OCI-LY7 (cell line): ENCODE measurements around the gene TOR1AIP1. TPM values are rescaled to one million over a fixed set of nuclear protein-coding genes. Genes with fewer than 3 reads are reported as not detected.
"Not testable (repeated sequence)": the region's sequence is repeated elsewhere in the genome, so short reads cannot be mapped to it uniquely, and the experiment has no call there.

ENCODE experiments used
- BruUV-seq: library from RNA; stranded (reverse); fragments of 400-500 nt; replicated peaks from 2 replicates; lab custom pipeline; 2021; lab: Mats Ljungman, UMichigan
- CTCF ChIA-PET: fragments of 300-600 bp; sonication (Branson Sonifier 250); formaldehyde crosslinking; loops from one replicate; lab custom pipeline; 2022; ENCODE audit warnings: antibody characterized with exemption; ENCODE audit not compliant: unreplicated experiment; lab: Charles Lee
- POLR2A ChIA-PET: fragments of 300-600 bp; sonication (Branson Sonifier 250); formaldehyde crosslinking; loops from one replicate; lab custom pipeline; 2022; ENCODE audit warnings: antibody characterized with exemption; lab: Charles Lee
- DNase-seq: peaks from one replicate; pipeline ENCODE4 v3.0.0-alpha.2; 2015; ENCODE audit warnings: low spot score
- H2AFZ ChIP-seq: fragments of 200-600 bp; sonication (generic), shearing (Covaris generic); 2 replicates; pipeline ENCODE4 v1.6.1; 2014; ENCODE audit warnings: mild to moderate bottlenecking, antibody characterized with exemption, low read length, moderate library complexity
- H3K27ac ChIP-seq: fragments of 200-600 bp; sonication (generic); 2 replicates; pipeline ENCODE4 v1.5.1; 2014; ENCODE audit warnings: mixed run types, low read depth, mild to moderate bottlenecking, moderate library complexity, low read length, inconsistent platforms; ENCODE audit not compliant: poor library complexity, severe bottlenecking
- H3K36me3 ChIP-seq: fragments of 200-600 bp; sonication (generic); 2 replicates; pipeline ENCODE4 v1.6.1; 2014; ENCODE audit warnings: mild to moderate bottlenecking, antibody characterized with exemption, low read length, moderate library complexity, mixed read lengths; ENCODE audit not compliant: insufficient read depth
- H3K4me1 ChIP-seq: fragments of 200-600 bp; sonication (generic); 2 replicates; pipeline ENCODE4 v1.5.1; 2014; ENCODE audit warnings: mild to moderate bottlenecking, low read length; ENCODE audit not compliant: insufficient read depth, poor library complexity, severe bottlenecking
- H3K4me2 ChIP-seq: fragments of 200-600 bp; sonication (generic); 2 replicates; pipeline ENCODE4 v1.6.1; 2014; ENCODE audit warnings: mild to moderate bottlenecking, low read length
- H3K4me3 ChIP-seq: fragments of 200-600 bp; sonication (generic); 2 replicates; pipeline ENCODE4 v1.5.1; 2014; ENCODE audit warnings: mild to moderate bottlenecking, low read depth, low read length; ENCODE audit not compliant: poor library complexity, severe bottlenecking
- H3K79me2 ChIP-seq: fragments of 200-600 bp; sonication (generic); 2 replicates; pipeline ENCODE4 v1.6.1; 2016; ENCODE audit warnings: low read depth, mild to moderate bottlenecking, low read length, moderate library complexity, mixed read lengths; ENCODE audit not compliant: insufficient read depth
- H3K9me2 ChIP-seq: fragments of 200-600 bp; sonication (generic); 2 replicates; pipeline ENCODE4 v1.6.1; 2016; ENCODE audit warnings: mild to moderate bottlenecking, low read length, mixed read lengths; ENCODE audit not compliant: insufficient read depth
- H3K9me3 ChIP-seq: fragments of 200-600 bp; sonication (generic); 2 replicates; pipeline ENCODE4 v1.6.1; 2014; ENCODE audit warnings: mild to moderate bottlenecking, mixed run types, low read length, mixed read lengths
- H4K20me1 ChIP-seq: fragments of 200-600 bp; sonication (generic); 2 replicates; pipeline ENCODE4 v1.6.1; 2014; ENCODE audit warnings: mild to moderate bottlenecking, antibody characterized with exemption, low read length, moderate library complexity, mixed read lengths; ENCODE audit not compliant: insufficient read depth
- CTCF ChIP-seq: fragments of 200-600 bp; sonication (generic); conservative IDR thresholded peaks from 2 replicates; pipeline ENCODE4 v1.5.1; 2014; ENCODE audit warnings: mild to moderate bottlenecking, antibody characterized with exemption, low read length, moderate library complexity, mixed read lengths
- EZH2phosphoT487 ChIP-seq: fragments of 200-600 bp; sonication (generic); IDR thresholded peaks from 2 replicates; pipeline ENCODE4 v1.6.1; 2018; ENCODE audit warnings: low read depth, borderline replicate concordance, mild to moderate bottlenecking, mixed run types, antibody characterized with exemption, low read length, moderate library complexity, mixed read lengths
- intact Hi-C: fragments of 100-400 bp; cut with micrococcal nuclease; formaldehyde crosslinking; loops from one replicate; pipeline ENCODE4 v1.10.0; 2022; ENCODE audit not compliant: unreplicated experiment
- total RNA-seq, 2 experiments: library from RNA; depleted of rRNA in 1 of 2; stranded (reverse); fragments of >200 nt in 1 of 2; shearing (Covaris generic) in 1 of 2; gene quantifications; 2 replicates each; pipeline ENCODE4 v1.2.3, GENCODE V29; 2014 to 2022

The TOR1AIP1 gene
- total RNA-seq, 2 experiments from 2014 or later = 11.0 to 14.5 TPM

- Histone ChIP-seq H3K9me3 (no peaks in the 10 kb centered on the region), H3K79me2 (peaks cover 57% of the 10 kb centered on the region), H2AFZ (no peak overlapping the region), H3K9me2 (no peaks in the 10 kb centered on the region), H3K4me2 (peak overlapping the region; percentile 88), H3K4me3 (peak overlapping the region; percentile 93), H4K20me1 (peaks cover 24% of the 10 kb centered on the region), H3K4me1 (peaks cover 46% of the 10 kb centered on the region), H3K27ac (peak overlapping the region; percentile 88), H3K36me3 (no peaks in the 10 kb centered on the region)
- ChIA-PET POLR2A (interaction anchor here (0.6 to 1.4 kb wide), 6 partner anchors 9 to 318 kb away, joined by 3 to 11 read pairs (median 3); no protein-coding TSS in a partner anchor), CTCF (no interaction called here)
- no peak for DNase-seq
- TF ChIP-seq CTCF (no peak), EZH2phosphoT487 (no peak)
- intact Hi-C loops = loop anchor here (10.0 kb wide), 2 partner anchors 199 to 921 kb away; partner anchors contain the start of gene QSOX1
- TSS peak; percentile 70 for BruUV-seq
Observed at GRCh38 chr1:179955731-179956130, 73.6 kb downstream of the TOR1AIP1 start.

- peaks cover 24% of the 10 kb centered on the region for H4K20me1 ChIP-seq
- H3K9me3 ChIP-seq = no peaks in the 10 kb centered on the region; the same call in 1 of the 2 replicates
- POLR2A ChIA-PET = interaction anchor here (0.5 to 0.6 kb wide), 2 partner anchors 17 to 31 kb away, joined by 4 read pairs; no protein-coding TSS in a partner anchor
- no peak overlapping the region for H3K4me2 ChIP-seq
- DNase-seq = no peak
- no peak overlapping the region for H2AFZ ChIP-seq
- TF ChIP-seq CTCF (no peak), EZH2phosphoT487 (no peak)
- no peak overlapping the region for H3K4me3 ChIP-seq
- no TSS peak for BruUV-seq
- peaks cover 16% of the 10 kb centered on the region for H3K36me3 ChIP-seq
- intact Hi-C loops = loop anchor here (10.0 kb wide), 2 partner anchors 196 to 924 kb away; partner anchors contain the start of gene QSOX1
- CTCF ChIA-PET = no interaction called here
- peaks cover 28% of the 10 kb centered on the region for H3K4me1 ChIP-seq
- peaks cover 78% of the 10 kb centered on the region for H3K79me2 ChIP-seq
- no peak overlapping the region for H3K27ac ChIP-seq
- no peaks in the 10 kb centered on the region for H3K9me2 ChIP-seq
Observed at GRCh38 chr1:179958359-179958758, 76.3 kb downstream of the TOR1AIP1 start.

- H3K4me2 ChIP-seq, H3K4me1 ChIP-seq, DNase-seq, intact Hi-C loops, H3K27ac ChIP-seq, H2AFZ ChIP-seq, H3K4me3 ChIP-seq, CTCF ChIA-PET, BruUV-seq, H4K20me1 ChIP-seq, H3K9me2 ChIP-seq: not testable (repeated sequence)
- POLR2A ChIA-PET = interaction anchor here (1.2 kb wide), 1 partner anchor 10 kb away, joined by 3 read pairs; no protein-coding TSS in a partner anchor
- H3K9me3 ChIP-seq = peaks cover 31% of the 10 kb centered on the region
- H3K79me2 ChIP-seq = peaks cover 92% of the 10 kb centered on the region
- peaks cover 25% of the 10 kb centered on the region for H3K36me3 ChIP-seq
Observed at GRCh38 chr1:179962168-179962567, 80.1 kb downstream of the TOR1AIP1 start.
